IMR-90 (cell line): ENCODE data around the gene PAK6. TPM values are rescaled to one million over a fixed set of nuclear protein-coding genes. Genes with fewer than 3 reads are reported as not detected.

Experiments used
- ATAC-seq: fragments of 200-7000 bp; cut with Tn5 transposase; 2 replicates; pipeline ENCODE4 v1.9.1; 2020; ENCODE audit warnings: low read depth, mild to moderate bottlenecking, moderate library complexity
- BruUV-seq: library from RNA; stranded (reverse); fragments of 400-500 nt; replicated peaks from 2 replicates; lab custom pipeline; 2021; lab: Mats Ljungman, UMichigan
- CTCF ChIA-PET: fragments of 300-600 bp; formaldehyde crosslinking; extraction: SDS; loops from one replicate; lab custom pipeline; 2021; ENCODE audit warnings: antibody characterized with exemption; lab: Yijun Ruan, JAX
- POLR2A ChIA-PET: fragments of 300-600 bp; sonication (Branson Sonifier 250); formaldehyde crosslinking; loops from one replicate; lab custom pipeline; 2022; ENCODE audit warnings: antibody characterized with exemption; ENCODE audit not compliant: unreplicated experiment; lab: Charles Lee
- DNase-seq: peaks from one replicate; pipeline ENCODE4 v3.0.0; 2013
- H2AFZ ChIP-seq: replicated peaks from 2 replicates; pipeline ENCODE3; 2013; ENCODE audit warnings: low read length, mild to moderate bottlenecking; ENCODE audit not compliant: poor library complexity
- H2AK5ac ChIP-seq: 2 replicates; pipeline ENCODE4 v1.6.1; 2013; ENCODE audit warnings: low read depth, low read length, inconsistent platforms
- H2AK9ac ChIP-seq: replicated peaks from 2 replicates; pipeline ENCODE3; 2013; ENCODE audit warnings: mild to moderate bottlenecking, low read depth, low read length, moderate library complexity; ENCODE audit not compliant: poor library complexity
- H2BK120ac ChIP-seq: 2 replicates; pipeline ENCODE4 v1.6.1; 2013; ENCODE audit warnings: low read depth, low read length, inconsistent platforms
- H2BK15ac ChIP-seq: 3 replicates; pipeline ENCODE4 v1.6.1; 2013; ENCODE audit warnings: low read depth, low read length, inconsistent platforms
- H2BK20ac ChIP-seq: 2 replicates; pipeline ENCODE4 v1.6.1; 2013; ENCODE audit warnings: low read depth, mild to moderate bottlenecking, inconsistent platforms, low read length, moderate library complexity
- H2BK5ac ChIP-seq: 2 replicates; pipeline ENCODE4 v1.6.1; 2013; ENCODE audit warnings: mild to moderate bottlenecking, low read depth, low read length, inconsistent platforms; ENCODE audit not compliant: poor library complexity, severe bottlenecking
- H3K14ac ChIP-seq: replicated peaks from 2 replicates; pipeline ENCODE4 v1.6.1; 2013; ENCODE audit warnings: low read depth, low read length, inconsistent platforms
- H3K18ac ChIP-seq: 2 replicates; pipeline ENCODE4 v1.6.1; 2013; ENCODE audit warnings: low read depth, low read length, control low read depth
- H3K23ac ChIP-seq: 2 replicates; pipeline ENCODE4 v1.6.1; 2013; ENCODE audit warnings: low read depth, low read length, inconsistent platforms
- H3K27ac ChIP-seq: 2 replicates; pipeline ENCODE4 v1.5.1; 2013; ENCODE audit warnings: mild to moderate bottlenecking, control low read depth, low read length; ENCODE audit not compliant: insufficient read depth
- H3K27me3 ChIP-seq: 2 replicates; pipeline ENCODE4 v1.6.1; 2013; ENCODE audit warnings: low read length; ENCODE audit not compliant: control insufficient read depth, insufficient read depth
- H3K36me3 ChIP-seq: 2 replicates; pipeline ENCODE4 v1.6.1; 2013; ENCODE audit warnings: low read length, mixed read lengths; ENCODE audit not compliant: control insufficient read depth, insufficient read depth
- H3K4ac ChIP-seq: 2 replicates; pipeline ENCODE4 v1.6.1; 2013; ENCODE audit warnings: low read depth, low read length, inconsistent platforms
- H3K4me1 ChIP-seq: 2 replicates; pipeline ENCODE4 v1.6.1; 2013; ENCODE audit warnings: low read length, mixed read lengths; ENCODE audit not compliant: control insufficient read depth, insufficient read depth
- H3K4me2 ChIP-seq: 2 replicates; pipeline ENCODE4 v1.6.1; 2013; ENCODE audit warnings: low read depth, mild to moderate bottlenecking, control low read depth, low read length, moderate library complexity
- H3K4me3 ChIP-seq: 2 replicates; pipeline ENCODE4 v1.5.1; 2013; ENCODE audit warnings: low read depth, mild to moderate bottlenecking, control low read depth, low read length, moderate library complexity; ENCODE audit not compliant: insufficient read depth
- H3K56ac ChIP-seq: 2 replicates; pipeline ENCODE4 v1.6.1; 2013; ENCODE audit warnings: low read length, inconsistent platforms; ENCODE audit not compliant: insufficient read depth; ENCODE audit errors: extremely low read depth
- H3K79me1 ChIP-seq, 2 experiments: 2 replicates each; pipeline ENCODE4 v1.6.1; 2013; ENCODE audit warnings: low read length in 2 of 2, inconsistent platforms in 1 of 2, low read depth in 1 of 2
- H3K9ac ChIP-seq: 2 replicates; pipeline ENCODE4 v1.6.1; 2013; ENCODE audit warnings: low read depth, low read length, control low read depth
- H3K9me1 ChIP-seq: 2 replicates; pipeline ENCODE4 v1.6.1; 2013; ENCODE audit warnings: low read length, inconsistent platforms; ENCODE audit not compliant: insufficient read depth
- H3K9me3 ChIP-seq: 2 replicates; pipeline ENCODE4 v1.6.1; 2013; ENCODE audit warnings: low read length; ENCODE audit not compliant: control insufficient read depth, insufficient read depth
- H4K20me1 ChIP-seq: 2 replicates; pipeline ENCODE4 v1.6.1; 2013; ENCODE audit warnings: low read length, inconsistent platforms; ENCODE audit not compliant: insufficient read depth
- H4K5ac ChIP-seq: 2 replicates; pipeline ENCODE4 v1.6.1; 2013; ENCODE audit warnings: mild to moderate bottlenecking, low read depth, low read length, control low read depth
- H4K8ac ChIP-seq, 2 experiments: 2 replicates each; pipeline ENCODE4 v1.6.1; 2013; ENCODE audit warnings: low read depth in 2 of 2, low read length in 2 of 2, control low read depth in 1 of 2, inconsistent platforms in 1 of 2
- H4K91ac ChIP-seq: 2 replicates; pipeline ENCODE4 v1.6.1; 2013; ENCODE audit warnings: low read depth, low read length, inconsistent platforms; ENCODE audit not compliant: insufficient read depth
- BHLHE40 ChIP-seq: fragments of 150-350 bp; IDR thresholded peaks from 2 replicates; pipeline ENCODE4 v1.6.1; 2016; ENCODE audit warnings: mild to moderate bottlenecking, low read depth, low read length
- CEBPB ChIP-seq: IDR thresholded peaks from 2 replicates; pipeline ENCODE4 v1.6.1; 2012; ENCODE audit warnings: low read depth, low read length, improper control_type of control experiment
- FOS ChIP-seq: fragments of 150-350 bp; IDR thresholded peaks from 2 replicates; pipeline ENCODE4 v1.6.1; 2016; ENCODE audit warnings: low read depth, low read length
- MAFK ChIP-seq: IDR thresholded peaks from 2 replicates; pipeline ENCODE4 v1.6.1; 2012; ENCODE audit warnings: low read depth, low read length, improper control_type of control experiment
- MAZ ChIP-seq: IDR thresholded peaks from 2 replicates; pipeline ENCODE4 v1.6.1; 2012; ENCODE audit warnings: low read depth, mild to moderate bottlenecking, low read length, improper control_type of control experiment, moderate library complexity, borderline replicate concordance
- POLR2A ChIP-seq: IDR thresholded peaks from 2 replicates; pipeline ENCODE4 v1.6.1; 2012; ENCODE audit warnings: mild to moderate bottlenecking, low read depth, low read length
- RFX5 ChIP-seq: IDR thresholded peaks from 2 replicates; pipeline ENCODE4 v1.8.0; 2012; ENCODE audit warnings: low read depth, mild to moderate bottlenecking, low read length, moderate library complexity
- WGBS, 2 experiments: methylation state at CpG; one replicate each; pipeline versions ENCODE4 v1.1.5 to v1.1.7; 2013; ENCODE audit warnings: missing lambda C conversion rate in 2 of 2; ENCODE audit not compliant: insufficient read length in 1 of 2; ENCODE audit errors: extremely low coverage in 2 of 2; 5-methylcytosine and 5-hydroxymethylcytosine counted together
- dilution Hi-C: fragments of 300-500 bp; cut with HindIII; formaldehyde crosslinking; loops from one replicate; pipeline ENCODE4 v1.14.3; 2018; ENCODE audit warnings: low sequenced_read_pairs; ENCODE audit not compliant: unreplicated experiment
- in situ Hi-C: fragments of 300-500 bp; cut with MboI; formaldehyde crosslinking; loops from 3 replicates; pipeline ENCODE4 v1.14.3; 2019; ENCODE audit warnings: low sequenced_read_pairs, inconsistent platforms, mixed read lengths
- intact Hi-C: fragments of 100-400 bp; cut with micrococcal nuclease; formaldehyde crosslinking; loops from 2 replicates; pipeline ENCODE4 v1.10.0; 2022
- polyA plus RNA-seq, 3 experiments: library from polyadenylated mRNA; depleted of rRNA; stranded (reverse); fragments of >200 nt; gene quantifications; 2 replicates each; pipeline ENCODE4 v1.2.3, GENCODE V29; 2012; ENCODE audit warnings: low replicate concordance in 1 of 3
- total RNA-seq: library from RNA; depleted of rRNA; stranded (reverse); fragments of >200 nt; gene quantifications from 2 replicates; pipeline ENCODE4 v1.2.3, GENCODE V29; 2012
- TF ChIP-seq, protein P1 (sequence below): conservative IDR thresholded peaks from 2 replicates; pipeline ENCODE4 v1.5.1; 2012; ENCODE audit warnings: mild to moderate bottlenecking, low read depth, low read length, improper control_type of control experiment
- TF ChIP-seq, protein P2 (sequence below): fragments of 150-350 bp; IDR thresholded peaks from 2 replicates; pipeline ENCODE4 v1.6.1; 2016; ENCODE audit warnings: low read depth, mild to moderate bottlenecking, low read length, moderate library complexity, borderline replicate concordance
- TF ChIP-seq, protein P3 (sequence below): fragments of 150-350 bp; IDR thresholded peaks from 2 replicates; pipeline ENCODE4 v1.6.1; 2017; ENCODE audit warnings: mild to moderate bottlenecking, antibody characterized with exemption, low read length, low read depth

The PAK6 gene
- total and polyA plus RNA-seq, 2 of the 4 experiments (the other 2 are of a cell fraction), result 0.21 TPM; not detected in 1

DNA sequence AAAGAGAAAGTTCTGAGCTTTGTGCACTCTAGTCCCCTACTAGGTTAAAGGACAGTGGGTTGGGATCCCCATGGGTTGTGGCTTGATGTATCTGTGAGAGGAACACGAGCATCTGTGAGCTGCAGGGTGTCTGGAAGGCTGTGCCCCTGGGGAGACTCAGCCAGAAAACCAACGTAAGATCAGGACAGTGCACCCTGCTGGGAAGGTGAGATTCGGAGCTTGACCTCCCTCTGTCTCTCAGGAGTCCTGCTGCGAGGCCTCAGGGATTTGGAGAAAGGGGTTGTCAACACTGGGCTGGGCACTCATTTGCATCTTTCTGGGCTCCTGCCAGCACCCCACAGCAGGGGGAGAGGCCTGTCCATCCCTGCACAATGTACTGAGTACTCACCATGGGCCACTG is 28.8 kb downstream of the PAK6 start:
- H3K4me3 ChIP-seq, result no peak overlapping the region
- H2BK120ac ChIP-seq, result peak overlapping the region; percentile 37; the same call in 1 of the 2 replicates
- H2AFZ ChIP-seq, result peak overlapping the region; percentile 18
- H4K8ac ChIP-seq, result no peak overlapping the region
- no peak overlapping the region for H3K14ac ChIP-seq
- H2BK5ac ChIP-seq, result no peak overlapping the region
- H3K27ac ChIP-seq, result no peak overlapping the region
- ChIA-PET CTCF (interaction anchor here (1.6 kb wide), 1 partner anchor 50 kb away, joined by 5 read pairs; no protein-coding TSS in a partner anchor), POLR2A (no interaction called here)
- H3K18ac ChIP-seq, result no peak overlapping the region
- H4K91ac ChIP-seq, result peak overlapping the region; percentile 28; the same call in 1 of the 2 replicates
- peaks cover 15% of the 10 kb centered on the region for H3K4me1 ChIP-seq
- no peak overlapping the region; the same call in 1 of the 2 replicates for H4K5ac ChIP-seq
- no peaks in the 10 kb centered on the region for H3K79me1 ChIP-seq
- H2AK5ac ChIP-seq, result peak overlapping the region; percentile 93; the same call in 1 of the 2 replicates
- peak overlapping the region; percentile 27; the same call in 1 of the 2 replicates for H2BK20ac ChIP-seq
- H3K56ac ChIP-seq, result no peak overlapping the region
- H3K4me2 ChIP-seq, result no peak overlapping the region
- no peak overlapping the region for H3K9ac ChIP-seq
- H2BK15ac ChIP-seq, result peak overlapping the region; percentile 35; the same call in 1 of the 3 replicates
- in situ Hi-C loops, result no loop called here
- no peak overlapping the region for H2AK9ac ChIP-seq
- DNase-seq (no peak), ATAC-seq (no peak)
- dilution Hi-C loops, result no loop called here
- no peaks in the 10 kb centered on the region for H4K20me1 ChIP-seq
- BruUV-seq, result no TSS peak
- peaks cover 8% of the 10 kb centered on the region for H3K9me1 ChIP-seq
- no peak overlapping the region for H3K23ac ChIP-seq
- intact Hi-C loops, result no loop called here
- TF ChIP-seq BHLHE40 (no peak), POLR2A (no peak), FOS (no peak), MAZ (no peak), RFX5 (no peak), MAFK (no peak), CEBPB (no peak)
- TF ChIP-seq, protein P1, sequence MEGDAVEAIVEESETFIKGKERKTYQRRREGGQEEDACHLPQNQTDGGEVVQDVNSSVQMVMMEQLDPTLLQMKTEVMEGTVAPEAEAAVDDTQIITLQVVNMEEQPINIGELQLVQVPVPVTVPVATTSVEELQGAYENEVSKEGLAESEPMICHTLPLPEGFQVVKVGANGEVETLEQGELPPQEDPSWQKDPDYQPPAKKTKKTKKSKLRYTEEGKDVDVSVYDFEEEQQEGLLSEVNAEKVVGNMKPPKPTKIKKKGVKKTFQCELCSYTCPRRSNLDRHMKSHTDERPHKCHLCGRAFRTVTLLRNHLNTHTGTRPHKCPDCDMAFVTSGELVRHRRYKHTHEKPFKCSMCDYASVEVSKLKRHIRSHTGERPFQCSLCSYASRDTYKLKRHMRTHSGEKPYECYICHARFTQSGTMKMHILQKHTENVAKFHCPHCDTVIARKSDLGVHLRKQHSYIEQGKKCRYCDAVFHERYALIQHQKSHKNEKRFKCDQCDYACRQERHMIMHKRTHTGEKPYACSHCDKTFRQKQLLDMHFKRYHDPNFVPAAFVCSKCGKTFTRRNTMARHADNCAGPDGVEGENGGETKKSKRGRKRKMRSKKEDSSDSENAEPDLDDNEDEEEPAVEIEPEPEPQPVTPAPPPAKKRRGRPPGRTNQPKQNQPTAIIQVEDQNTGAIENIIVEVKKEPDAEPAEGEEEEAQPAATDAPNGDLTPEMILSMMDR, result no peak
- TF ChIP-seq, protein P2, sequence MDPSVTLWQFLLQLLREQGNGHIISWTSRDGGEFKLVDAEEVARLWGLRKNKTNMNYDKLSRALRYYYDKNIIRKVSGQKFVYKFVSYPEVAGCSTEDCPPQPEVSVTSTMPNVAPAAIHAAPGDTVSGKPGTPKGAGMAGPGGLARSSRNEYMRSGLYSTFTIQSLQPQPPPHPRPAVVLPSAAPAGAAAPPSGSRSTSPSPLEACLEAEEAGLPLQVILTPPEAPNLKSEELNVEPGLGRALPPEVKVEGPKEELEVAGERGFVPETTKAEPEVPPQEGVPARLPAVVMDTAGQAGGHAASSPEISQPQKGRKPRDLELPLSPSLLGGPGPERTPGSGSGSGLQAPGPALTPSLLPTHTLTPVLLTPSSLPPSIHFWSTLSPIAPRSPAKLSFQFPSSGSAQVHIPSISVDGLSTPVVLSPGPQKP, result no peak
- TF ChIP-seq, protein P3, sequence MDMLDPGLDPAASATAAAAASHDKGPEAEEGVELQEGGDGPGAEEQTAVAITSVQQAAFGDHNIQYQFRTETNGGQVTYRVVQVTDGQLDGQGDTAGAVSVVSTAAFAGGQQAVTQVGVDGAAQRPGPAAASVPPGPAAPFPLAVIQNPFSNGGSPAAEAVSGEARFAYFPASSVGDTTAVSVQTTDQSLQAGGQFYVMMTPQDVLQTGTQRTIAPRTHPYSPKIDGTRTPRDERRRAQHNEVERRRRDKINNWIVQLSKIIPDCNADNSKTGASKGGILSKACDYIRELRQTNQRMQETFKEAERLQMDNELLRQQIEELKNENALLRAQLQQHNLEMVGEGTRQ, result no peak
- H3K4ac ChIP-seq, result no peak overlapping the region
- no peaks in the 10 kb centered on the region for H3K27me3 ChIP-seq
- H3K9me3 ChIP-seq, result no peaks in the 10 kb centered on the region
- WGBS, 2 experiments, result 83% methylated on average over 1 of the region's 4 CpGs; no CpG with 5 or more reads in 1 of the 2 experiments
- no peaks in the 10 kb centered on the region for H3K36me3 ChIP-seq
